HUES64 (cell line): ENCODE data around the gene HP1BP3.

Experiments
- H3K27ac ChIP-seq: 2 replicates; pipeline ENCODE4 v1.7.0; 2013; ENCODE audit warnings: low read depth, low read length, inconsistent platforms
- H3K27me3 ChIP-seq: 2 replicates; pipeline ENCODE4 v1.6.1; 2013; ENCODE audit warnings: mild to moderate bottlenecking, low read length; ENCODE audit not compliant: insufficient read depth
- H3K36me3 ChIP-seq: 2 replicates; pipeline ENCODE4 v1.6.1; 2013; ENCODE audit warnings: mild to moderate bottlenecking, low read length; ENCODE audit not compliant: insufficient read depth
- H3K4me1 ChIP-seq: 2 replicates; pipeline ENCODE4 v1.6.1; 2013; ENCODE audit warnings: mild to moderate bottlenecking, low read length, moderate library complexity; ENCODE audit not compliant: insufficient read depth
- H3K4me3 ChIP-seq: 2 replicates; pipeline ENCODE4 v1.5.1; 2013; ENCODE audit warnings: mild to moderate bottlenecking, low read length, moderate library complexity
- H3K9ac ChIP-seq: 2 replicates; pipeline ENCODE4 v1.6.1; 2013; ENCODE audit warnings: mild to moderate bottlenecking, low read depth, low read length
- H3K9me3 ChIP-seq: 2 replicates; pipeline ENCODE4 v1.6.1; 2013; ENCODE audit warnings: low read depth, low read length; ENCODE audit not compliant: insufficient read depth
- WGBS: fragments of 150-250, 120-280 bp; methylation state at CpG from one replicate; pipeline ENCODE4 v1.1.7; 2013; ENCODE audit warnings: missing lambda C conversion rate; 5-methylcytosine and 5-hydroxymethylcytosine counted together

The HP1BP3 gene

GRCh38 chr1:20708057-20708456 is 79.0 kb downstream of the HP1BP3 start:
- no peaks in the 10 kb centered on the region for H3K4me1 ChIP-seq
- H3K9ac ChIP-seq: no peak overlapping the region
- no peaks in the 10 kb centered on the region for H3K27me3 ChIP-seq
- no peaks in the 10 kb centered on the region for H3K9me3 ChIP-seq
- WGBS: 92% methylated on average over 6 of the region's 6 CpGs
- H3K27ac ChIP-seq: no peak overlapping the region
- H3K4me3 ChIP-seq: no peak overlapping the region
- H3K36me3 ChIP-seq: peaks cover 22% of the 10 kb centered on the region; the same call in 1 of the 2 replicates

GRCh38 chr1:20706841-20707240 is 80.3 kb downstream of the HP1BP3 start:
- peaks cover 22% of the 10 kb centered on the region; the same call in 1 of the 2 replicates for H3K36me3 ChIP-seq
- H3K4me1 ChIP-seq: no peaks in the 10 kb centered on the region
- no peak overlapping the region for H3K4me3 ChIP-seq
- no peaks in the 10 kb centered on the region for H3K27me3 ChIP-seq
- no peaks in the 10 kb centered on the region for H3K9me3 ChIP-seq
- H3K9ac ChIP-seq: no peak overlapping the region
- 87% methylated on average over 4 of the region's 5 CpGs for WGBS
- H3K27ac ChIP-seq: no peak overlapping the region

GRCh38 chr1:20705203-20705755 is 81.8 kb downstream of the HP1BP3 start:
- Histone ChIP-seq H3K9me3 (no peaks in the 10 kb centered on the region), H3K27ac (no peak overlapping the region), H3K4me1 (no peaks in the 10 kb centered on the region), H3K4me3 (no peak overlapping the region), H3K36me3 (peaks cover 22% of the 10 kb centered on the region; the same call in 1 of the 2 replicates), H3K27me3 (no peaks in the 10 kb centered on the region), H3K9ac (no peak overlapping the region)
- WGBS: 95% methylated on average over 15 of the region's 15 CpGs

GRCh38 chr1:20704390-20705202 is 82.5 kb downstream of the HP1BP3 start:
- H3K36me3 ChIP-seq: peaks cover 16% of the 10 kb centered on the region; the same call in 1 of the 2 replicates
- no peak overlapping the region for H3K4me3 ChIP-seq
- WGBS: 95% methylated on average over 41 of the region's 41 CpGs
- no peak overlapping the region for H3K27ac ChIP-seq
- H3K27me3 ChIP-seq: no peaks in the 10 kb centered on the region
- no peaks in the 10 kb centered on the region for H3K9me3 ChIP-seq
- no peaks in the 10 kb centered on the region for H3K4me1 ChIP-seq
- H3K9ac ChIP-seq: no peak overlapping the region

- peaks cover 9% of the 10 kb centered on the region; the same call in 1 of the 2 replicates for H3K36me3 ChIP-seq
- H3K27me3 ChIP-seq: no peaks in the 10 kb centered on the region
- no peaks in the 10 kb centered on the region for H3K4me1 ChIP-seq
- H3K4me3 ChIP-seq: no peak overlapping the region
- WGBS: 84% methylated on average over 4 of the region's 4 CpGs
- no peaks in the 10 kb centered on the region for H3K9me3 ChIP-seq
- H3K27ac ChIP-seq: no peak overlapping the region
- no peak overlapping the region for H3K9ac ChIP-seq
Observed at GRCh38 chr1:20703124-20703756, 83.9 kb downstream of the HP1BP3 start.

GRCh38 chr1:20702416-20702815 is 84.7 kb downstream of the HP1BP3 start:
- Histone ChIP-seq H3K4me3 (no peak overlapping the region), H3K4me1 (0 out of 2 replicates have a peak, but pooled peaks cover under 1% of the 10 kb centered on the region), H3K27ac (no peak overlapping the region), H3K9ac (no peak overlapping the region), H3K9me3 (no peaks in the 10 kb centered on the region), H3K36me3 (peaks cover 4% of the 10 kb centered on the region; the same call in 1 of the 2 replicates), H3K27me3 (no peaks in the 10 kb centered on the region)
- 92% methylated on average over 1 of the region's 1 CpG for WGBS

GRCh38 chr1:20701847-20702246 is 85.3 kb downstream of the HP1BP3 start:
- Histone ChIP-seq H3K4me1 (0 out of 2 replicates have a peak, but pooled peaks cover 3% of the 10 kb centered on the region), H3K27ac (no peak overlapping the region), H3K9me3 (no peaks in the 10 kb centered on the region), H3K36me3 (no peaks in the 10 kb centered on the region; the same call in 1 of the 2 replicates), H3K4me3 (no peak overlapping the region), H3K27me3 (no peaks in the 10 kb centered on the region), H3K9ac (no peak overlapping the region)
- WGBS: 90% methylated on average over 5 of the region's 5 CpGs

GRCh38 chr1:20701446-20701845 is 85.7 kb downstream of the HP1BP3 start:
- WGBS: 94% methylated on average over 9 of the region's 9 CpGs
- no peaks in the 10 kb centered on the region for H3K27me3 ChIP-seq
- H3K9ac ChIP-seq: no peak overlapping the region
- no peak overlapping the region for H3K27ac ChIP-seq
- H3K9me3 ChIP-seq: no peaks in the 10 kb centered on the region
- 0 out of 2 replicates have a peak, but pooled peaks cover 3% of the 10 kb centered on the region for H3K4me1 ChIP-seq
- H3K4me3 ChIP-seq: no peak overlapping the region
- H3K36me3 ChIP-seq: no peaks in the 10 kb centered on the region

- Histone ChIP-seq H3K36me3 (no peaks in the 10 kb centered on the region), H3K4me1 (0 out of 2 replicates have a peak, but pooled peaks cover 3% of the 10 kb centered on the region), H3K9ac (no peak overlapping the region), H3K4me3 (no peak overlapping the region), H3K27me3 (no peaks in the 10 kb centered on the region), H3K27ac (no peak overlapping the region), H3K9me3 (no peaks in the 10 kb centered on the region)
- 93% methylated on average over 17 of the region's 17 CpGs for WGBS
Observed at GRCh38 chr1:20700636-20701215, 86.4 kb downstream of the HP1BP3 start.

- Histone ChIP-seq H3K4me3 (no peak overlapping the region), H3K9me3 (no peaks in the 10 kb centered on the region), H3K4me1 (0 out of 2 replicates have a peak, but pooled peaks cover 3% of the 10 kb centered on the region), H3K27ac (no peak overlapping the region), H3K27me3 (no peaks in the 10 kb centered on the region), H3K36me3 (no peaks in the 10 kb centered on the region), H3K9ac (no peak overlapping the region)
- 89% methylated on average over 8 of the region's 9 CpGs for WGBS
Observed at GRCh38 chr1:20699558-20699957, 87.5 kb downstream of the HP1BP3 start.
